GM18505 (cell line): ENCODE results near the gene HNF4A.
"Not testable (repeated sequence)": the region's sequence is repeated elsewhere in the genome, so short reads cannot be mapped to it uniquely, and the experiment has no call there.

Source experiments
- ATAC-seq: cut with Tn5 transposase; IDR thresholded peaks from one replicate; pipeline ENCODE4 v1.9.1; 2021; ENCODE audit not compliant: unreplicated experiment
- POLR2A ChIP-seq: IDR thresholded peaks from 4 replicates; pipeline ENCODE4 v1.6.1; 2011; ENCODE audit warnings: borderline replicate concordance; ENCODE audit not compliant: insufficient read depth, insufficient read length; ENCODE audit errors: extremely low read depth

Gene HNF4A

DNA sequence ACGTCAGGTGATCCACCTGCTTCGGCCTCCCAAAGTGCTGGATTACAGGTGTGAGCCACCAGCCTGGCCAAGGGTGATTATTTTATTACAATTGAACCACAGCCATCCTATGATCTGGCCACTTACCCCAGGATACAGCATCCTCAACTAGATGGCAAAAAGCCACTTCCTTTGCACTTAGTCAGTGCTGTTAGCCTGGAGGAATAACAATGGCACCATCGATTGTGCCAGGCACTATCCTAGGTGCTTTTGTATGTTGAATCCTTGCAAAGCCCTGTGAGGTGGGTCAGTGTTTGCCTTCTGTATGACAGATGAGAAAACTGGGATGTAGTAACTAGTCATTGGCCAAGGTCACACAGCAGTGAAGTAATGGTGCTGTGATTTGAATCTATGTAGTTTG lies 109.0 kb downstream of the HNF4A start:
- no peak for ATAC-seq
- TF ChIP-seq POLR2A, result no peak

DNA sequence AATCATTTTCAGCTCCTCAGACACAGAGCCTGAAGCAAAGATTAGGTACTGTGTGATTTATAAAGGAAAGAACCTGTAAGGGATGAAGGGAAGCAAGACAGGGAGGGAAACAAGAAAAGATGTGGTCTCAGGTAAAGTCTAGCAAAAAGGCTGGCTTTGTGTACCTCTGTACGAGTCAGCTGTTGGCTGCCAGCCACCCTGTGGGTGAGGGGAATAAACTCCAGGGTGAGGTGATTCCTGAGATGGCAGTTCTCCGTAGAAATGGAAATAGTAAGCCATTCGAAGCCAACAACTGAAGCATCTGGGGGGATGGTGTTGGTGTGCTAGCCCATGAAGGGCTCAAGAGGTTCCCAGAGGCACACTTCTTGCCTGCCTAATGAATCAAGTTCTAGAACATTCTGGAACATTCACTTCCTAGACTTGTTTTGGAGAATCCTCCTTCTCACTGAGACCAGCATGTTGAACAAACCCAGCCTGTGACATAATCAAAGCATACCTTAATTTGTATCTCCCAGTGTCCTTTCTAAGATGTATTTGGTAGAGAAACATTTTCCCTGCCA lies 109.6 kb downstream of the HNF4A start:
- no peak for TF ChIP-seq POLR2A

GRCh38 chr20:44467289-44467883 lies 111.9 kb downstream of the HNF4A start:
- ATAC-seq, result no peak

More for the DNA sequence above, 109.6 kb downstream of the HNF4A start:
- no peak for ATAC-seq

DNA sequence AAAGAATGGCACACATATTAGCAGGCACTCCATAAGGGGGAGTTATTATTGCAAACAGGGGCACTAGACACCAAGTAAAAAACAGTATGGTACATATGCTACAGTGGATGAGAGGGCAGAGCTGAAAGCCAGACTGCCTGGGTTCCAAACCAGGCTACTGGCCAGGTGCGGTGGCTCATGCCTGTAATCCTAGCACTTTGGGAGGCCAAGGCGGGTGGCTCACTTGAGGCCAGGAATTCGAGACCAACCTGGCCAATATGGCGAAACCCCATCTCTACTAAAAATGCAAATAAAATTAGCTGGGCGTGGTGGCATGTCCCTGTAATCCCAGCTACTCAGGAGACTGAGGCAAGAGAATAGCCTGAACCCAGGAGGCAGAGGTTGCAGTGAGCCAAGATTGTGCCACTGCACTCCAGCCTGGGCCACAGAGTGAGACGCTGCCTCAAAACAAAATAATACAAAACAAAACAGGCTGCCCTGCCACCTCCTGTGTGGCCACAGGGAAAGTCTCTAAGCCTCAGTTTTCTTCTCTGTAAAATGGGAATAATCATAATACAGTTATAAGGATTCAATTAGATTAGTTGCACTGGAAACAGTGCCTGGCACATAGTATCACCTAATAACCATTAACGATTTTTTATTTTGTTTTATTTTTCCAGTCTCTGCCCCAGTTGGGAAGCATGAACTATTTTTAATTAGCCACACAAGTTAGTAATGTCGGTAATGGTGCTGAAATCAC lies 112.7 kb downstream of the HNF4A start:
- no peak for ATAC-seq
- TF ChIP-seq POLR2A, result no peak

More at GRCh38 chr20:44467289-44467883, 111.9 kb downstream of the HNF4A start:
- no peak for TF ChIP-seq POLR2A

- TF ChIP-seq POLR2A, result no peak
- no peak for ATAC-seq
These were observed 114.8 kb downstream of the HNF4A start for GRCh38 chr20:44470327-44470726.

DNA sequence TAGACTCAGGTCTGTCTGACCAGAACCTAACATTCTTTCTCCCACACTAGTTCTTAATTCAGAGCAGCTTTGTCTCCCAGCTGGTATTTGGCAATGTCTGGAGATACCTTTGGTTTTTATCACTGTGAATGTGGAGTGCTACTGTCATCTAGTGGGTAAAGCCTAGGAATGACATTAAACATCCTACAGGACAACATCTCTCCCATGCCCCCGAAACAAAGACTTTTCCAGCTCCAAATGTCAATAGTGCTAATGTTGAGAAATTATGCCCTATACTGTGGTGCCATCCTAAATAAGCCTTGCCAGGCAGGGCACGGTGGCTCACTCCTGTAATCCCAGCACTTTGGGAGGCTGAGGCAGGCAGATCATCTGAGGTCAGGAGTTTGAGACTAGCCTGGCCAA lies 116.0 kb downstream of the HNF4A start:
- TF ChIP-seq POLR2A, result no peak

DNA sequence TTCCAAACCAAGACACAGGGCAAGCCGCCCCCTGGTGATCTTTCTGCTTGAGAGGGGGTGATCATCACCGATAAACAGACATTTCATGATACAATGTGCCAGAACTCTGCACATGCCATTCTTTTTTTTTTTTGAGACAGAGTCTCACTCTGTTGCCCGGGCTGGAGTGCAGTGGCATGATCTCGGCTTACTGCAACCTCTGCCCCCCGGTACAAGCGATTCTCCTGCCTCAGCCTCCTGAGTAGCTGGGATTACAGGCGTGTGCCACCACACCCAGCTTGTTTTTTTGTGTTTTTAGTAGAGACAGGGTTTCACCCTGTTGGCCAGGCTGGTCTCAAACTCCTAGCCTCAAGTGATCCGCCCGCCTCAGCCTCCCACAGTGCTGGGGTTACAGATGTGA lies 116.8 kb downstream of the HNF4A start:
- not testable (repeated sequence) for ATAC-seq

More for the DNA sequence above, 116.0 kb downstream of the HNF4A start:
- no peak for ATAC-seq

DNA sequence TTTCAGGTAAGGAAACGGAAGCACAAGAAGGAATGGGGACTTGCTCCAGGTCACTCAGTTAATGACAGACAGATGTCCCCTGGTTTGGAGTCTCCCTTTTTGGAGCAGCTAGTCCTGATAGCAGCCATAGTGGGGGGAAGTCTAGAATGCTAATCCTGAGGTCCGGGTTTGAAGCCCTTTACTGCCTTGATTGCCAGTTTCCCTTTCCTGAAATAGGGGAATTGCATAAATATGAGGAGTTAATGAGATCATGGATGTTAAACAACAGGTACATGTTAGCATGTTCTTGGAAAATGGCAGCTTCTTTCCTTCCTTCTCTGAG lies 119.8 kb downstream of the HNF4A start:
- TF ChIP-seq POLR2A, result no peak
- ATAC-seq, result no peak

GRCh38 chr20:44475694-44476560 lies 120.4 kb downstream of the HNF4A start, which contains the start of gene TTPAL:
TTPAL (plus strand) TSS chr20:44475874; CDS start chr20:44480000, 4,126 bp downstream.
- ATAC-seq, result peak; percentile 92
- peak; percentile 98 for TF ChIP-seq POLR2A

DNA sequence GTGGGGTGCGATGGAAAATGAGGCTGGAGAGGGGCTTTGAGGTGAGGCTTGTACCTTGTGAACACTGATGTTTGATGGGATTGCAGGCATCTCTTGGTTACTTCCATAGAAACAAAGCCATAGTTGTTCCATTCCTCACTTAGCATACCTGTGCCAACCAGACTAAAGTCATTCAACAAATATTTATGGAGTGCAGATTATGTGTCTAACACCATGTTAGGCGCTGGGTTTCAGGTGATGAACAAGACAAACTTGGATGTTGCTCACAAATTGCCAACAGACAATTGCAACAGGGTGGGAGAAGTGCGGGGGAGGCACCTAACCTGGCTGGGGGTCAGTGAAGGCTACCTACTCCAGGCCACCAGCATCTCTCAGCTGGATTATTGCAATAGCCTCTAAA lies 121.7 kb downstream of the HNF4A start:
- TF ChIP-seq POLR2A, result no peak
- no peak for ATAC-seq

DNA sequence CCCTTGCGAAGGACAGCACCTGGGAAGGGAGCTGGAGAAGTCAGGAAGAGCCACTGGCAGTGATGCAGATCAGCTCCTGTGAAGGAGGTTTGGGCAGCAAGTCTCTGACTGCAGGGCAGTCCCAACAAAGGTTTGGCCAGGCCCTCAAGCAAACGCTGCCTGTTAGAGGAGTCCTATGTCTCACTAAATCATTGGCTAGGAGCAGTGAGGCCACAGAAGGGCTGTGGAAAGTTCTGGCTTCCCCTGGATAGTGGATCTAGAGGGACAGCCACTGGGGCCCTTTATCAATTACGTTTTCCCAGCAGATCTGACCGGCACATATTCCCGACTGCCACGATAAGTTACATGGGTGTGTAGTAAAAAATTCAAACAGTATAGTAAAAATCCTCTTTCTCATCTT lies 122.7 kb downstream of the HNF4A start:
- ATAC-seq, result no peak
- TF ChIP-seq POLR2A, result no peak

GRCh38 chr20:44479643-44480042 lies 124.1 kb downstream of the HNF4A start:
- TF ChIP-seq POLR2A, result no peak
- no peak for ATAC-seq

- ATAC-seq, result no peak
- no peak for TF ChIP-seq POLR2A
These were observed 124.6 kb downstream of the HNF4A start for GRCh38 chr20:44480097-44480496.
